Measurements from ENCODE around the gene PISD.

DNA sequence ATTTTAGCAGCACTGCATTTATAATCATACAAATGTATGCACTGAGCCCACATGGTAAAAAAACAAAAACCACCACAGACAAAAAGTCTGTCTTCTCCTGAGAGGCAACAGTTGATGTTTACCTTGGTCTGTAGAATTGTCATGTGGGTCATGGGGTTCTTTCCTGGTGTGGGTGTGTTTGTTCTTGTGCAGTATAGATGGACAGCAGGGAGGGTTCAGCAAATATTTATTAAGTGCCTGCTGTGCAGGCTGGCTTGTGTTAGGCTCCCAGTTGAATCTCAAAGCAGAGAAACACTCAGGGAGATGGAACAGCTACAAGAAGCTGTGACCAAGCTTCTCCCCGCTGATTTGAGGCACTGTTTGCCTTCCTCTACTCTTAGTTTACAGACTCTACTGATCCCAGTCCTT is 82.2 kb downstream of the PISD start:
- TF ChIP-seq EZH2 (IDR thresholded peaks at IDR 0.05; ENCODE audit: borderline replicate concordance, low read length) (no peak), CTCF (IDR thresholded peaks at IDR 0.05; ENCODE audit: low read length) (no peak)
